Natural killer cell (primary cell): ENCODE data around the gene ADCY2. TPM values are rescaled to one million over a fixed set of nuclear protein-coding genes. Genes with fewer than 3 reads are reported as not detected.

Experiments
- ATAC-seq, 3 donors: fragments of 150-1000 bp in 2 of 3; fragments of 200-7000 bp in 1 of 3; cut with Tn5 transposase; 1 replicate in 1 of 3; 2 replicates in 2 of 3; pipeline ENCODE4 v1.10.0; 2021; ENCODE audit warnings: mild to moderate bottlenecking in 2 of 3, moderate library complexity in 2 of 3
- DNase-seq, 2 donors: peaks; one replicate each; pipeline versions ENCODE4 v3.0.0 to v3.0.0-alpha.2; 2013 to 2021; ENCODE audit warnings: mixed read lengths in 1 of 2
- H3K27ac ChIP-seq: one replicate; pipeline ENCODE4 v1.5.1; 2013; ENCODE audit warnings: mild to moderate bottlenecking, low read length
- H3K27me3 ChIP-seq: one replicate; pipeline ENCODE4 v1.6.1; 2013; ENCODE audit warnings: low read length; ENCODE audit not compliant: control insufficient read depth, insufficient read depth
- H3K36me3 ChIP-seq: one replicate; pipeline ENCODE4 v1.6.1; 2013; ENCODE audit warnings: low read length; ENCODE audit not compliant: control insufficient read depth, insufficient read depth
- H3K4me1 ChIP-seq: one replicate; pipeline ENCODE4 v1.6.1; 2013; ENCODE audit warnings: low read length; ENCODE audit not compliant: control insufficient read depth, insufficient read depth
- H3K4me3 ChIP-seq: one replicate; pipeline ENCODE4 v1.5.1; 2013; ENCODE audit warnings: low read length
- H3K9me3 ChIP-seq: one replicate; pipeline ENCODE4 v1.6.1; 2013; ENCODE audit warnings: low read length; ENCODE audit not compliant: control insufficient read depth, insufficient read depth
- H3K27ac Mint-ChIP-seq, 2 donors: one replicate each; pipeline ENCODE4 v1.8.0; 2022; ENCODE audit warnings: mild to moderate bottlenecking in 2 of 2, mixed read lengths in 2 of 2, moderate library complexity in 1 of 2
- H3K27me3 Mint-ChIP-seq, 2 donors: one replicate each; pipeline ENCODE4 v1.8.0; 2022; ENCODE audit warnings: low read depth in 2 of 2, mixed read lengths in 2 of 2
- H3K36me3 Mint-ChIP-seq: one replicate; pipeline ENCODE4 v1.8.0; 2022; ENCODE audit warnings: mixed read lengths
- H3K4me1 Mint-ChIP-seq, 2 donors: one replicate each; pipeline ENCODE4 v1.8.0; 2022; ENCODE audit warnings: mixed read lengths in 2 of 2
- H3K4me3 Mint-ChIP-seq: one replicate; pipeline ENCODE4 v1.8.0; 2022; ENCODE audit warnings: mild to moderate bottlenecking, moderate library complexity, mixed read lengths
- H3K9me3 Mint-ChIP-seq, 2 donors: one replicate each; pipeline ENCODE4 v1.8.0; 2022; ENCODE audit warnings: mixed read lengths in 2 of 2
- CTCF ChIP-seq: fragments of 200-600 bp; IDR thresholded peaks from one replicate; pipeline ENCODE4 v1.8.0; 2022; ENCODE audit warnings: antibody characterized with exemption
- WGBS: methylation state at CpG from one replicate; pipeline ENCODE4 v1.1.7; 2013; ENCODE audit warnings: missing lambda C conversion rate; ENCODE audit not compliant: insufficient coverage; 5-methylcytosine and 5-hydroxymethylcytosine counted together
- intact Hi-C: fragments of 100-400 bp; cut with micrococcal nuclease; formaldehyde crosslinking; loops from one replicate; pipeline ENCODE4 v1.14.2; 2022
- total RNA-seq, 4 donors: library from RNA; stranded (reverse); fragments of 120-200 nt in 1 of 4; gene quantifications; one replicate each; pipeline versions ENCODE4 v1.2.3 to v1.2.4, GENCODE V29; 2013 to 2022

Gene ADCY2
- total RNA-seq, 3 donors from 2014 or later (not counting 1 experiment from before 2014, with no cell fraction given), result not detected

GRCh38 chr5:7392693-7393024 is 3.3 kb upstream of the ADCY2 start:
- Histone ChIP-seq H3K36me3 (no peaks in the 10 kb centered on the region), H3K9me3 (no peaks in the 10 kb centered on the region), H3K4me3 (no peak overlapping the region), H3K27ac (no peak overlapping the region), H3K4me1 (no peaks in the 10 kb centered on the region), H3K27me3 (peaks cover 16% of the 10 kb centered on the region)
- Mint-ChIP-seq H3K27ac (no peak overlapping the region), H3K4me3 (no peak overlapping the region), H3K36me3 (no peaks in the 10 kb centered on the region), H3K9me3 (no peaks in the 10 kb centered on the region), H3K4me1 (no peaks in the 10 kb centered on the region), H3K27me3 (peaks cover 18 to 23% of the 10 kb centered on the region in 2 donors)
- intact Hi-C loops, result no loop called here
- no peak for ATAC-seq
- no CpG with 5 or more reads among the region's 3 CpGs for WGBS
- no peak for TF ChIP-seq CTCF
- DNase-seq, result no peak

- Histone ChIP-seq H3K27me3 (peaks cover 16% of the 10 kb centered on the region), H3K27ac (no peak overlapping the region), H3K4me1 (no peaks in the 10 kb centered on the region), H3K4me3 (no peak overlapping the region), H3K9me3 (no peaks in the 10 kb centered on the region), H3K36me3 (no peaks in the 10 kb centered on the region)
- DNase-seq (no peak), ATAC-seq (no peak)
- no peaks in the 10 kb centered on the region for H3K9me3 Mint-ChIP-seq
- H3K4me3 Mint-ChIP-seq, result no peak overlapping the region
- no peak for TF ChIP-seq CTCF
- H3K4me1 Mint-ChIP-seq, result no peaks in the 10 kb centered on the region
- H3K27me3 Mint-ChIP-seq, result peaks cover 30 to 38% of the 10 kb centered on the region in 2 donors
- intact Hi-C loops, result no loop called here
- H3K36me3 Mint-ChIP-seq, result no peaks in the 10 kb centered on the region
- WGBS, result 84% methylated on average over 14 of the region's 14 CpGs
- H3K27ac Mint-ChIP-seq, result no peak overlapping the region
Measured at GRCh38 chr5:7393921-7394799, 1.8 kb upstream of the ADCY2 start.

DNA sequence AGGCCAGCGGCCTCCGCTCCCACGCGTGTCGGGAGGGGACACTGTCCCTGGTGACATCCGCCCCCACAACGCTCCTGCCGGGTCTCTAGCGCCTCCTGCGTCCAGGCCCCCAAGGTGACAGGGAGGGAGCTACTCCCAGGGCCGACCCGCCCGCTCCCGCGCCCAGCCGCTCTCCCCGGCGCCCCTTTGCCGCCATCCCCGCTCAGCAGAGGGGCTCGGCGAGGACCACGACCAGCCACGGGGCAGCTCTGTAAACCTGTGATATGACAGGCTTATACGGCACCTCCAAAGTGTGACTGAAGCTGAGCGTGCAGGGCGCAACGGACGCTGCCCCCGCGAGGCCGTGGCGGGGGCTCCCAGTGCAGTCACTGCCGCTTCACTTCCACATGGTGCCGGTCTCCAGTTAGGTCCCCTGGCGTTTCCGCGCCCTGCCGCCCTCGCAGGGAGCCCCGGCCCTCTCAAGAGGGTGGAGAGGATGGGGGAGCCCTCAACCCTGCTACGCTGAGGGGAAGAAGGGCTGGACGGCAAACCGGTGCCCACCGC is 978 bp upstream of the ADCY2 start:
- H3K27me3 ChIP-seq, result peaks cover 16% of the 10 kb centered on the region
- TF ChIP-seq CTCF, result no peak
- H3K27me3 Mint-ChIP-seq, result peaks cover 30 to 38% of the 10 kb centered on the region in 2 donors
- H3K4me1 Mint-ChIP-seq, result no peaks in the 10 kb centered on the region
- no peaks in the 10 kb centered on the region for H3K9me3 ChIP-seq
- DNase-seq, result no peak
- ATAC-seq, result no peak
- no peak overlapping the region for H3K4me3 Mint-ChIP-seq
- intact Hi-C loops, result no loop called here
- no peaks in the 10 kb centered on the region for H3K36me3 ChIP-seq
- H3K4me3 ChIP-seq, result no peak overlapping the region
- no peaks in the 10 kb centered on the region for H3K36me3 Mint-ChIP-seq
- H3K27ac ChIP-seq, result no peak overlapping the region
- 11% methylated on average over 45 of the region's 45 CpGs for WGBS
- no peaks in the 10 kb centered on the region for H3K9me3 Mint-ChIP-seq
- no peaks in the 10 kb centered on the region for H3K4me1 ChIP-seq
- no peak overlapping the region for H3K27ac Mint-ChIP-seq
